Measurements from ENCODE around the gene CAMK2D.

CAMK2D gene

DNA sequence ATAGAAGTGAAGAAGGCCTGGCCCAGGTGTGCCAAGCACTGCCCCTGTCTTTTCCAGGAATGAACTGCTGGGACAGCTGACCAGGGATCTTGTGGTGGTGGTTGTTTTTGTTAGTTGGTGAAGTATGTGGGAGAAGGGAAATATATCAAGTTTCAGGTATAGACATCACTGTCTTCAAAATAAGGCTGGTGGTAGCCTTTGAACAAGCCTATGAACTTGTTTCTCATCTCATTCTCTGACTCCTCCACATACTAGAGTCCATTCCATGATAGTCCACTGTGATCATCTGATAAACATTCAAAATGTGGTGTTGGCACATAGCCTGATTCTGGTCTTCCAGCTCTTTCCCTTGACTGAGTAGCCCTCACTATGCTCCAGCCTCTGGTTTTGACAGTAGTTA is 303.7 kb downstream of the CAMK2D start:
- FAIRE-seq, result no peak

GRCh38 chr4:113457121-113457520 is 304.4 kb downstream of the CAMK2D start:
- no peak for FAIRE-seq

- FAIRE-seq, result no peak
Observed at GRCh38 chr4:113455061-113455460, 306.5 kb downstream of the CAMK2D start.

GRCh38 chr4:113452868-113453620 is 308.5 kb downstream of the CAMK2D start:
- no peak for FAIRE-seq

GRCh38 chr4:113452152-113452551 is 309.4 kb downstream of the CAMK2D start:
- FAIRE-seq, result no peak

DNA sequence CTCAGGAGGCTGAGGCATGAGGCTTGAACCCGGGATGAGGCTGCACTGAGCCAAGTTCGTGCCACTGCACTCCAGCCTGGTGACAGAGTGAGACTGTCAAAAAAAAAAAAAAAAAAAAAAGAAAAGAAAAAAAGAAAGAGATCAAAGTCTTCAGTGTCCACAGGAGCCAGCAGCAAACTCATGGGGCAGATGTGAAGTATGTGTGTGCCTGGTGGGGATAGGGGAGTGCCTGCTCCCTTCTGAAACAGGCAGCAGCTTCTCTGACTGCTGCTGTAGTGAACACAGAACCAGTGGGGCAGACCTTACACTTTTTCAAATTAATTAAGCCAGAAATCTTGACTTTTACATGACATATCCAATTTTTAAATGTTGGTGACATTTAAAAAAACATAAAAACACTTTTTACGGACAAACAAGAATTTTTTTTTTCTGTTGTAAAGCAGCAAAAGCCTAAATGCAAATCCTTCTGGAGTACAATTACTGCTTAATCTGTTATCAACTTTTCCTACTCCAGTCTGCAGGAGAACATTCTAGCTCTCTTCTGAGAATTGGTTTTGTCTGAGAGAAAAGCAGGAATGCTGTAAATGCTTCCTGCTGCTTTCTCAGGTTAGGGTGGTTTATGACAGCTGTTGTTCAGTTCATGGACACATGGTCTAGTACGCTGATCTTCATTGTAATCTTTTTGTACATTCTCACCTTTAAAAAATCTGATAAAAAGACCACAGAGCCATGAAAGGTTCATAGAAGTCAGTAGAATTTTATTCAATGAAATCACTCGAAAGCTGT is 311.1 kb downstream of the CAMK2D start:
- FAIRE-seq, result no peak

DNA sequence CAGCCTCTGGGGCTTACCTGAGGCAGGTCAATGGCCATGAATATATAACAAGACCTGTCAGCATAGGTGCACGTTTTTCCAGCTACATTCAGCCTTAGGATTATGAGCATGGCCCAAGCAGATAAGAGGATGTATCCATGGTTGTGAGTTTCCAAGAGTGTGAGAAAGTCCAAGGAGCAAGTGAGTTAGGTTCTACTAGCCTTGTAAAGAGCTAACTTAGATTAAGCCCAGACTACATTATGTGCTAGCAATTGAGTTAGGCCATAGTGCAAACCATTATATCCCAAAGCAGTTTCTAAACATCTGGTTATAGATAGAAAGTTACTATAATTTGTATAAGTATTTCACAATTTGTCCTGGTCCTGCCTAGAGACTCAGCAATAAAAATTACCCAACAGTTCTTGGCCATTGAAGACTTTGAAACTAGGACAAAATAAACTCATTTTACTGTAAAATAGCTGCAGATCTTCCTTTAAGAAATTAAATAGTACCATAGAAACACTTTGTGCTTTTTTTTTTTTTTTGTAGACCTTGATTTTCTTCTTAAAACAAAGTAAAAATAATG is 312.0 kb downstream of the CAMK2D start:
- FAIRE-seq, result no peak

GRCh38 chr4:113447769-113448168 is 313.8 kb downstream of the CAMK2D start:
- FAIRE-seq, result no peak

DNA sequence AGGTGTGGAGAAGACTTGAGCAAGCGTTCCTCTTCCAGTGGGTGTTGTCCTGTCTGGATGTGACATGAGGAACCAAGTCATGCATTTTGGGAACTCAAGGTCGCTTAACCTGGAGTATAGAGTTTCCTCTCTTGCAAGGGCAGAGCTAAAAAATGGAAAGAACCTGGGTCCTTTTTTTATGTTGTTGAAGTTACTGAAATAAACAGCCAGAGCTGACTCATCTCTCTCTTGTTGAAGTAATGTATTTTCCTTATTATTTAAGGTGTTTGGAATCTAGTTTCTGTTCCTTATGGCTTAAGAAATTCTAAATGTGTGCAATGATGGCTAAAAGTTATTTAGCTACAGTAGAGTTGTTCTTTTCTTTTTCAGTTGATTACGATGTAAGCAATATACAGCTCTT is 314.5 kb downstream of the CAMK2D start:
- no peak for FAIRE-seq

GRCh38 chr4:113446019-113446418 is 315.5 kb downstream of the CAMK2D start:
- no peak for FAIRE-seq

DNA sequence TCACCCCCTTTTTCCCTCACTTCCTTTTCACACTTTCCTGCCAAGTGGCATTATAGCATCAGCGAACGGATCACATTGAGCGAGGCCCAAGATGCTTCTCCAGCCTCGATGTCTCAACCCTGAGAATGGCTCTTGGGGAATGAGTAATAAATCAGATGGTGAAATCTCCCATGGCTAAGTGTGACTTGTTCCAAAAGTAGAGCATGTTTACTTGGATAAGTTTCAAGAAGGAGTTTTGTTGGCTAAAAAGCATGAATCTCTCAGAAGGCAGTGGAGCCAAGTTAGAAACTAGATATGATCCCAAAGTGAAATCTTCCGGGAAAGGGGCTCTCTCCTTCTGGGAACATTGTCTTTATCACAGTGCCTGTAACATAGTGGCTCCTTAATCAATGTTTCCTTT is 316.3 kb downstream of the CAMK2D start:
- no peak for FAIRE-seq

DNA sequence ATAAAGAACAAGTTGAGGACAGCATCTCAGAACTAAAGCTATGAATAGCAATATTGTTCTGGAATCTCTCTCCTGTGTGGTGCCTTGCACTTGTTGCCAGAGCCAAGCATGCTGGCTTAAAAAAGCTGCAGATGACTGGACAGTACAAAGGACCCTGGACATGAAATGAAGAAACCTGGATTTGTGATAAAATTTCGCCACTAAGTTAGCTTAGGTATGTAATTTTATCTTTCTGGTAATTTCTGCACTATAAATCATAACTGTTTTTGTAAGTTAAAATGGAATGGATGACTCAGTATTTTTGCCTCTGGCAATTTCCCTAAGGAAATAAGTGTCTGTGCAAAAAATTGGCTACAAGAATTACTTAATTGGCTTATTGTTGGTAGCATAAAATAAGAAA is 317.2 kb downstream of the CAMK2D start:
- no peak for FAIRE-seq

DNA sequence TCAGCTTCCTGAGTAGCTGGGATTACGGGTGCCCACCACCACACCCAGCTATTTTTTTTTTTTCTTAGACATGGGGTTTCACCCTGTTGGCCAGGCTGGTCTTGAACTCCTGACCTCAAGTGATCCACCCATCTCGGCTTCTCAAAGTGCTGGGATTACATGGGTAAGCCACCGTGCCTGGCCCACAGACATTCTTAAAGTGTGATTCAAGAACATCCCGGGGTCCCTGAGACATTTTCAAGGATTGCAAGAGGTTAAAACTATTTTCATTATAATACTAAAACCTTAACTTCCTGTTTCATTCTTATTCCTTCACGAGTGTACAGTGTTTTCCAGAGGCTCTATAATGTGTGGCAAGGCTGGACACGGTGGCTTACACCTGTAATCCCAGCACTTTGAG is 318.7 kb downstream of the CAMK2D start:
- FAIRE-seq, result no peak

DNA sequence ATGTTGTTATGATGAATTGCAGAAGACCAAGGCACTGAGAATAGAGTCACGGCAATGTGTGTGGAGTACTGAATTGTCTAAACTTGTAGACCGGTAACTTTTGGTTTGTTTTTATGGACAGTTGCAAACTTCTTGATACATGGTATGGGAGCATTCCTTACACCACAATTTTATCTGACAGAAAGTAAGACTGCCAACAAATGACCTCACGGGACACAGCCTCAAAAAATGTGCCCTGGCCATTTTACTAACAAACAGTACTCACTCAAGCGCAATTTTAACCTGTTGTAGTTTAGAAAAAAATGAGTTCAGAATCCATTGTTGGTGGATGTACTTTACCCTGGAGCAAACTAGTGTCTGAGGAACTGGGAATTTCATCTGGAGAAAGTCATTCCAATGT is 321.2 kb downstream of the CAMK2D start:
- no peak for FAIRE-seq

GRCh38 chr4:113438596-113438995 is 322.9 kb downstream of the CAMK2D start:
- no peak for FAIRE-seq

GRCh38 chr4:113437129-113437528 is 324.4 kb downstream of the CAMK2D start:
- no peak for FAIRE-seq

GRCh38 chr4:113436360-113436759 is 325.2 kb downstream of the CAMK2D start:
- FAIRE-seq, result no peak

DNA sequence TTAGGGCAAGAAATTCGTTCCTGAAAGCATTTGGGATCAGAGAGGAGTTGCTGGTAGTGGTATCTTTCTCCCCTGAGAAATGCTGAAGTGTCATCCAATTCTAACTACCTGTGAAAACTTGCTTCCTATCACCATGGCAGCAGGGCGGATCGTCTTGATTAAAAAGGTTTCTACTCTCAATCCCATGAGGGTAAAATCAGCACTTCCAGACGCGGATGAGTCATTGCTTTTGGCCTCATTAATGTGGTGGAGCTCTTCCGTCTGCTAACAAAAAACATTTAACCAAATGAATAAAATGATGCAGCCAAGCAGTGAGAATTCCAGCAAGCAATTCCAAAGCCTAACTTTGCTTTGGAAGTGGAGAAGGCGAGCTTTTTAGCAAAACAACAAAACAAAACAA is 325.6 kb downstream of the CAMK2D start:
- no peak for FAIRE-seq

DNA sequence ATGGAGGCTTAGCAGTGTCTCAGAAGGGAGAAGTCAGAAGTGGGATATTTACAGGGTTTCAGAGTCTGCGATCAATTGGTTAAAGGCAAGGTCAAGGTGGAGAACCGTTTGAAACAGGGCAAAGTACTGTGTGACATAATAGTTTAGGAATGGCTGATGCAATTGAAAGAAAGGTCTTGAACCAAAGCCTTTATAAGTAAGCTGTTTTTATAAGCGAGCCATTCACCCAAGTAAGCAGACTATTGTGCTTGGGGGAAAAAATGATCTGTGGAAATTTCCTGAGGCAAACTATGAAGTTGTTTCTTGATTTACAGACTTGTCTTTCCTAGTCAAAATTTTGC is 327.3 kb downstream of the CAMK2D start:
- no peak for FAIRE-seq

- no peak for FAIRE-seq
Observed at GRCh38 chr4:113433536-113434246, 327.8 kb downstream of the CAMK2D start.

DNA sequence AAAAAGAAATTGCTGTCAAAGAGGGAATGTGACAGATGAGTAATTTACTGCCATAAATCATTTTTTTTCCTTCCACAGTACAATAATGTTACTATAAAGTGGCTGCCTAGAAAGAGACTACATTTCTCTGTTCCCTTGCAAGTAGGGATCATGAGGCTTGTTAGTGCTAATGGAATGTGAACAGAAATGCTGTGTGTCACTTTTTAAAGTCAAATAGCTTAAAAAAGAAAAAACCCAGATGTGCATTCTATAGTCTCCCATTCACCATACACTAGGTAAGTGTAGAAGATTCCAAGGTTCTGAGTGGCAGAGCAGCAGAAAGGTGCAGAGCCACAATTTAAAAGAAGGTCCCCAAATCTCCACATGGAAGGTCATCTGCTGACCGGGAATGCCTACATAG is 328.4 kb downstream of the CAMK2D start:
- no peak for FAIRE-seq

GRCh38 chr4:113423631-113424030 is 337.9 kb downstream of the CAMK2D start:
- FAIRE-seq, result no peak

DNA sequence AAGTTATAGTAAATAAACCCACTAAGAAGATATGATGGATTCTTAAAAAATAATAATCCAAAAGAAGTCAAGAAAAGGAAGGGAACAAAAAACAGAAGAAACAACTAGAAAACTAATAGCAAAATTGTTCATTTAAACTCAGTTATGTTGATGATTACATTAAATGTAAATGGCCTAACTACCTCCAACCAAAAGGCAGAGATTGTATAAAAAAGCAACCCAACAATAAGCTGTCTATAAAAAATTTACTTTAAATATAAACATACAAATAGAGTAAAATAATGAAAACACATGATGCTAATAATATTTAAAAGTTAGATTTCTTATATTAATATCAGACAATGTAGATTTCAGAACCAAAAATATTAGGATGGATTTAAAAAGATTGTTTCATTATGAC is 340.6 kb downstream of the CAMK2D start:
- no peak for FAIRE-seq

DNA sequence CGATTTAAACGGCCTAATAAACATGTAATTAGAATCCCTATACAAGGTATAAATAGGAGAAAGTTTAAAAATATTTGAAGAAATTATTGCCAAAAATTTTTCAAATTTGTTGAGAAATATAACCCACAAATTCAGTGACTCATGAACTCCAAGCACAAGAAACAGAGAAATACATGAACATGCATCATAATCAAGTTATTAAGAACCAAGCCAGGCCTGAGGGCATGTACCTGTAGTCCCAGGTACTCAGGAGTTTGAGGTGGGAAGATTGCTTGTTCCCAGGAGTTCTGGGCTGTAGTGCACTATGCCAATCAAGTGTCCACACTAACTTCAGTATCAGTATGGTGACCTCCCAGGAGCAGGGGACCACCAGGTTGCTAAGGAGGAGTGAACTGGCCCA is 341.9 kb downstream of the CAMK2D start:
- FAIRE-seq, result no peak
